ENCODE measurements around the gene DENND4B.

Gene DENND4B

GRCh38 chr1:153881751-153882150 is 64.8 kb downstream of the DENND4B start:
- peak; percentile 42 for DNase-seq (ENCODE audit: low spot score)

GRCh38 chr1:153880962-153881361 is 65.6 kb downstream of the DENND4B start:
- peak; percentile 100 for DNase-seq (ENCODE audit: low spot score)

- DNase-seq (ENCODE audit: low spot score) = no peak
These were observed 66.5 kb downstream of the DENND4B start for GRCh38 chr1:153880024-153880423.

Measured in kidney capillary endothelial cell (primary cell).